ENCODE results near the gene SUSD4. TPM values are rescaled to one million over a fixed set of nuclear protein-coding genes. Genes with fewer than 3 reads are reported as not detected.
A peak's percentile ranks its signal among the peaks of the same experiment; 100 is the strongest.

Gene SUSD4
- total and polyA plus RNA-seq, 9 of the 15 experiments (the other 6 are each of a cell fraction or from before 2014, with no cell fraction given): 0.06 to 1.7 (median 0.09) TPM; not detected in 4

DNA sequence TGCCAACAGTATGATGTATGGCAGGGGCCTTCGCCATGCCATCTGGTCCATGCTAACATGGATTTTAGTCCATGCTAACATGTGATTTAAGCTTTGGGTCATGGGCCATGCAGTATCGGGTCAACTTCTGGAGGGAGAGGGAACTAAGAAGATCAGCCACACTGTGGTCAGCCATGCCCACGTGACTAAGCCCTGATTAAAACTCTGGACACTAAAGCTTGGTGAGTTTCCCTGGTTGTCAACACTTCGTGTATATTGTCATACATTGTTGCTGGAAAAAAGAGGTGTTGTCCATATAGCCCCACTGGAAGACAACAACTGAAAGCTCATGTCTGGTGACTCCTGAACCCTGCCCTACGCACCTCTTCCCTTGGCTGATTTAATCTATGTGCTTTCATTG, 90.5 kb downstream of the SUSD4 start (continued):
- TF ChIP-seq XRCC3 (IDR thresholded peaks at IDR 0.05) (no peak), RBM17 (IDR thresholded peaks at IDR 0.05; ENCODE audit: borderline replicate concordance, low read depth, low read length) (no peak), YBX1 (IDR thresholded peaks at IDR 0.05) (no peak), NFRKB (IDR thresholded peaks at IDR 0.05; ENCODE audit: low read depth) (no peak), PTRF (tag; IDR thresholded peaks at IDR 0.05) (no peak), HNRNPK (IDR thresholded peaks at IDR 0.05; ENCODE audit: low read depth, low read length, poor library complexity, severe bottlenecking) (no peak), CEBPB (tag; IDR thresholded peaks at IDR 0.05) (no peak), RBM14 (IDR thresholded peaks at IDR 0.05; ENCODE audit: borderline replicate concordance, insufficient read depth, low read depth, low read length) (no peak), PTTG1 (tag; IDR thresholded peaks at IDR 0.05; ENCODE audit: low read depth) (no peak), RAD51 (IDR thresholded peaks at IDR 0.05; ENCODE audit: borderline replicate concordance, low read depth) (peak; percentile 65), GABPB2 (CRISPR knock-in tag; conservative IDR thresholded peaks at IDR 0.05) (no peak), BMI1 (IDR thresholded peaks at IDR 0.05; ENCODE audit: low read length) (no peak), ZNF766 (CRISPR knock-in tag; conservative IDR thresholded peaks at IDR 0.05) (no peak), ZFP1 (CRISPR knock-in tag; IDR thresholded peaks at IDR 0.05) (no peak)
- TF ChIP-seq, protein P1, sequence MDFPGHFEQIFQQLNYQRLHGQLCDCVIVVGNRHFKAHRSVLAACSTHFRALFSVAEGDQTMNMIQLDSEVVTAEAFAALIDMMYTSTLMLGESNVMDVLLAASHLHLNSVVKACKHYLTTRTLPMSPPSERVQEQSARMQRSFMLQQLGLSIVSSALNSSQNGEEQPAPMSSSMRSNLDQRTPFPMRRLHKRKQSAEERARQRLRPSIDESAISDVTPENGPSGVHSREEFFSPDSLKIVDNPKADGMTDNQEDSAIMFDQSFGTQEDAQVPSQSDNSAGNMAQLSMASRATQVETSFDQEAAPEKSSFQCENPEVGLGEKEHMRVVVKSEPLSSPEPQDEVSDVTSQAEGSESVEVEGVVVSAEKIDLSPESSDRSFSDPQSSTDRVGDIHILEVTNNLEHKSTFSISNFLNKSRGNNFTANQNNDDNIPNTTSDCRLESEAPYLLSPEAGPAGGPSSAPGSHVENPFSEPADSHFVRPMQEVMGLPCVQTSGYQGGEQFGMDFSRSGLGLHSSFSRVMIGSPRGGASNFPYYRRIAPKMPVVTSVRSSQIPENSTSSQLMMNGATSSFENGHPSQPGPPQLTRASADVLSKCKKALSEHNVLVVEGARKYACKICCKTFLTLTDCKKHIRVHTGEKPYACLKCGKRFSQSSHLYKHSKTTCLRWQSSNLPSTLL (IDR thresholded peaks at IDR 0.05): no peak
- TF ChIP-seq, protein P2, sequence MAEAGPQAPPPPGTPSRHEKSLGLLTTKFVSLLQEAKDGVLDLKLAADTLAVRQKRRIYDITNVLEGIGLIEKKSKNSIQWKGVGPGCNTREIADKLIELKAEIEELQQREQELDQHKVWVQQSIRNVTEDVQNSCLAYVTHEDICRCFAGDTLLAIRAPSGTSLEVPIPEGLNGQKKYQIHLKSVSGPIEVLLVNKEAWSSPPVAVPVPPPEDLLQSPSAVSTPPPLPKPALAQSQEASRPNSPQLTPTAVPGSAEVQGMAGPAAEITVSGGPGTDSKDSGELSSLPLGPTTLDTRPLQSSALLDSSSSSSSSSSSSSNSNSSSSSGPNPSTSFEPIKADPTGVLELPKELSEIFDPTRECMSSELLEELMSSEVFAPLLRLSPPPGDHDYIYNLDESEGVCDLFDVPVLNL (CRISPR knock-in tag; IDR thresholded peaks at IDR 0.05; ENCODE audit: low read depth): no peak
- TF ChIP-seq, protein P3, sequence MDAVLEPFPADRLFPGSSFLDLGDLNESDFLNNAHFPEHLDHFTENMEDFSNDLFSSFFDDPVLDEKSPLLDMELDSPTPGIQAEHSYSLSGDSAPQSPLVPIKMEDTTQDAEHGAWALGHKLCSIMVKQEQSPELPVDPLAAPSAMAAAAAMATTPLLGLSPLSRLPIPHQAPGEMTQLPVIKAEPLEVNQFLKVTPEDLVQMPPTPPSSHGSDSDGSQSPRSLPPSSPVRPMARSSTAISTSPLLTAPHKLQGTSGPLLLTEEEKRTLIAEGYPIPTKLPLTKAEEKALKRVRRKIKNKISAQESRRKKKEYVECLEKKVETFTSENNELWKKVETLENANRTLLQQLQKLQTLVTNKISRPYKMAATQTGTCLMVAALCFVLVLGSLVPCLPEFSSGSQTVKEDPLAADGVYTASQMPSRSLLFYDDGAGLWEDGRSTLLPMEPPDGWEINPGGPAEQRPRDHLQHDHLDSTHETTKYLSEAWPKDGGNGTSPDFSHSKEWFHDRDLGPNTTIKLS (IDR thresholded peaks at IDR 0.05; ENCODE audit: borderline replicate concordance, low read depth): no peak
- TF ChIP-seq, protein P4, sequence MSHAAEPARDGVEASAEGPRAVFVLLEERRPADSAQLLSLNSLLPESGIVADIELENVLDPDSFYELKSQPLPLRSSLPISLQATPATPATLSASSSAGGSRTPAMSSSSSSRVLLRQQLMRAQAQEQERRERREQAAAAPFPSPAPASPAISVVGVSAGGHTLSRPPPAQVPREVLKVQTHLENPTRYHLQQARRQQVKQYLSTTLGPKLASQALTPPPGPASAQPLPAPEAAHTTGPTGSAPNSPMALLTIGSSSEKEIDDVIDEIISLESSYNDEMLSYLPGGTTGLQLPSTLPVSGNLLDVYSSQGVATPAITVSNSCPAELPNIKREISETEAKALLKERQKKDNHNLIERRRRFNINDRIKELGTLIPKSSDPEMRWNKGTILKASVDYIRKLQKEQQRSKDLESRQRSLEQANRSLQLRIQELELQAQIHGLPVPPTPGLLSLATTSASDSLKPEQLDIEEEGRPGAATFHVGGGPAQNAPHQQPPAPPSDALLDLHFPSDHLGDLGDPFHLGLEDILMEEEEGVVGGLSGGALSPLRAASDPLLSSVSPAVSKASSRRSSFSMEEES (CRISPR knock-in tag; IDR thresholded peaks at IDR 0.05): peak; percentile 82
- TF ChIP-seq, protein P5, sequence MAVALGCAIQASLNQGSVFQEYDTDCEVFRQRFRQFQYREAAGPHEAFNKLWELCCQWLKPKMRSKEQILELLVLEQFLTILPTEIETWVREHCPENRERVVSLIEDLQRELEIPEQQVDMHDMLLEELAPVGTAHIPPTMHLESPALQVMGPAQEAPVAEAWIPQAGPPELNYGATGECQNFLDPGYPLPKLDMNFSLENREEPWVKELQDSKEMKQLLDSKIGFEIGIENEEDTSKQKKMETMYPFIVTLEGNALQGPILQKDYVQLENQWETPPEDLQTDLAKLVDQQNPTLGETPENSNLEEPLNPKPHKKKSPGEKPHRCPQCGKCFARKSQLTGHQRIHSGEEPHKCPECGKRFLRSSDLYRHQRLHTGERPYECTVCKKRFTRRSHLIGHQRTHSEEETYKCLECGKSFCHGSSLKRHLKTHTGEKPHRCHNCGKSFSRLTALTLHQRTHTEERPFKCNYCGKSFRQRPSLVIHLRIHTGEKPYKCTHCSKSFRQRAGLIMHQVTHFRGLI (CRISPR knock-in tag; IDR thresholded peaks at IDR 0.05): no peak
- TF ChIP-seq, protein P6, sequence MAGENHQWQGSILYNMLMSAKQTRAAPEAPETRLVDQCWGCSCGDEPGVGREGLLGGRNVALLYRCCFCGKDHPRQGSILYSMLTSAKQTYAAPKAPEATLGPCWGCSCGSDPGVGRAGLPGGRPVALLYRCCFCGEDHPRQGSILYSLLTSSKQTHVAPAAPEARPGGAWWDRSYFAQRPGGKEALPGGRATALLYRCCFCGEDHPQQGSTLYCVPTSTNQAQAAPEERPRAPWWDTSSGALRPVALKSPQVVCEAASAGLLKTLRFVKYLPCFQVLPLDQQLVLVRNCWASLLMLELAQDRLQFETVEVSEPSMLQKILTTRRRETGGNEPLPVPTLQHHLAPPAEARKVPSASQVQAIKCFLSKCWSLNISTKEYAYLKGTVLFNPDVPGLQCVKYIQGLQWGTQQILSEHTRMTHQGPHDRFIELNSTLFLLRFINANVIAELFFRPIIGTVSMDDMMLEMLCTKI (IDR thresholded peaks at IDR 0.05; ENCODE audit: partially characterized antibody): no peak

All from K562 (cell line).